Activated naive CD4-positive, alpha-beta T cell treated with anti-CD3 and anti-CD28 coated beads for 36 hours (primary cell): ENCODE measurements around the gene CD44. TPM values are rescaled to one million over a fixed set of nuclear protein-coding genes. Genes with fewer than 3 reads are reported as not detected.

Experiments used
- CTCF ChIA-PET: fragments of 350-600 bp; sonication (Branson Sonifier 250); formaldehyde crosslinking; loops from one replicate; lab custom pipeline; 2021; ENCODE audit warnings: antibody characterized with exemption; lab: Charles Lee
- DNase-seq: peaks from one replicate; pipeline ENCODE4 v3.0.0-alpha.2; 2020
- H3K27ac Mint-ChIP-seq: one replicate; pipeline ENCODE4 v1.8.0; 2021; ENCODE audit warnings: mild to moderate bottlenecking, mixed read lengths
- H3K27me3 Mint-ChIP-seq: one replicate; pipeline ENCODE4 v1.8.0; 2021; ENCODE audit warnings: low read depth, mixed read lengths
- H3K36me3 Mint-ChIP-seq: one replicate; pipeline ENCODE4 v1.8.0; 2021; ENCODE audit warnings: low read depth, mixed read lengths
- H3K4me1 Mint-ChIP-seq: one replicate; pipeline ENCODE4 v1.8.0; 2021; ENCODE audit warnings: low read depth, mixed read lengths
- H3K4me3 Mint-ChIP-seq: one replicate; pipeline ENCODE4 v1.8.0; 2021; ENCODE audit warnings: mild to moderate bottlenecking, moderate library complexity, mixed read lengths
- H3K9me3 Mint-ChIP-seq: one replicate; pipeline ENCODE4 v1.8.0; 2021; ENCODE audit warnings: mixed read lengths
- intact Hi-C: fragments of 100-400 bp; cut with micrococcal nuclease; formaldehyde crosslinking; loops from one replicate; pipeline ENCODE4 v1.15.1; 2023
- total RNA-seq, 2 experiments: library from RNA; stranded (reverse); gene quantifications; one replicate each; pipeline ENCODE4 v1.2.3, GENCODE V29; 2021

Gene CD44
- total RNA-seq, 2 experiments from 2014 or later: 389 to 405 TPM

DNA sequence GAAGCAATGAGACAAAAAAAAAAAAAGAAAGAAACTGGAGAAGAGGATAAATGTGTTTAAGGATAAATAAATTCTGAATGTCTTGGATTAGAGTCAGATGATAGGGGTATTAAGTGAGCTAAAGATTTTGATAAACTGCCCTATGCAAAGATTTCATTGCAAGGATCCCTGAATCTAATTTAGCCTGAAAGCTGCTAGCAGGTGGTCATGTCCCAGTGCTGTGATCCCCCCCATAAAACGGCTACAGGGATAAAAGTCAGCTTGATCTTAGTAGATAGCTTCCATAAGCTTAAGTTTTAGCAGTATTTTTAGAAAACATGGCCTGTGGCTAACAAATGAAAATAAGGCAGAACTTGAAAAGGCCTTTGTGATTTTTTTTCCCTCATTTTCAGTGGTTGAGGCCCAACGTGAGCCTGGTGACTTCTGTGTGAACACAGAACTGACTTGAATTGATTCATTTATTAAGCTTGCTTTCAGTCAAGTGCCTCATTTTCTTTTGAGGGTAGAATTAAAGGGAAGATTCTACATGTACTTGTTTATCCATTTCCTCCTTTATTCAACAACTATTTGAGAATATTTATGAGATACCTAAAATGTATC, 44.5 kb downstream of the CD44 start:
- Mint-ChIP-seq H3K9me3 (no peaks in the 10 kb centered on the region), H3K4me1 (peaks cover 79% of the 10 kb centered on the region), H3K27me3 (no peaks in the 10 kb centered on the region), H3K4me3 (no peak overlapping the region), H3K27ac (peak overlapping the region; percentile 75), H3K36me3 (peaks cover 73% of the 10 kb centered on the region)
- CTCF ChIA-PET: interaction anchor here (0.6 to 1.4 kb wide), 6 partner anchors 9 to 174 kb away, joined by 3 to 6 read pairs (median 4); no protein-coding TSS in a partner anchor
- no peak for DNase-seq
- intact Hi-C loops: no loop called here

DNA sequence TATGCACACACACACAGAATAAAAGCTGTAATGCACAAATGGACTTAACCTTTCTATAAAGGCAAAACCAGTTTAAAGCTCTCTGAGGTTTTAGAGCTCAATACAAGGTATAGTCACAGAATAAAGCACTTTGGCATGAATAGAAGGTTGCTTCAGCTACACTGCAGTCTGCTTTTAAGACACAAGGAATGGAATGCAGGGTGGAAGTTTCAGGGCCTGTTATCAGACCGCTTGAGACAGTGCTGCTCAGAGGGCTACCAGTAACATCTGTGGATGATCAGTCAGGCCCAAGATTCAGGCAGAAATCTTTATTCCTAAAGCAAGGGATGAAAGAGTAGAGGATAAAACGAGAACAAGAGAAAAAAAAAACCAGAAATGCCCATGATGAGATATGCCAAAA, 46.7 kb downstream of the CD44 start:
- Mint-ChIP-seq H3K27ac (peak overlapping the region; percentile 33), H3K4me1 (peaks cover 73% of the 10 kb centered on the region), H3K9me3 (no peaks in the 10 kb centered on the region), H3K4me3 (no peak overlapping the region), H3K27me3 (no peaks in the 10 kb centered on the region), H3K36me3 (peaks cover 68% of the 10 kb centered on the region)
- CTCF ChIA-PET: interaction anchor here (0.7 kb wide), 1 partner anchor 30 kb away, joined by 3 read pairs; no protein-coding TSS in a partner anchor
- intact Hi-C loops: no loop called here
- no peak for DNase-seq

DNA sequence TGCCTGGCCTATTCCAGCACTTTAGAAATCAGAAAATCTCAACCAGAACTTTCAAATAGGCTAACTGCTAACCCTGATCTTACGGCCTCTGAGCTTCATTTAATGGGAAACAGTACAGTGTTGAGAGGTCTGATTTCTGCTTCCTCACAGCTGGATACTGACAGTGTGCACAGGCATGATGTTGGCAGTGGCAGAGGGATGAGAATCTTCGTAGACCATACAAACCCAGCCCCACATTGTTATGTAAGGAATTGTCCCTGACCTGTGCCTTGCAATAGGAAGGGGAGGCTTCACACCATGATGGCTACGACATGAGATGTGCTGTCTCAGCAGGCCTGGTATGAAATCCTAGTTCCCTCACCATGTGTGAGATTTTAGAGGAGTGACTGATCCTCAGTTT, 49.0 kb downstream of the CD44 start:
- intact Hi-C loops: no loop called here
- Mint-ChIP-seq H3K27me3 (no peaks in the 10 kb centered on the region), H3K4me3 (no peak overlapping the region), H3K27ac (no peak overlapping the region), H3K9me3 (no peaks in the 10 kb centered on the region), H3K4me1 (peaks cover 78% of the 10 kb centered on the region), H3K36me3 (peaks cover 72% of the 10 kb centered on the region)
- CTCF ChIA-PET: no interaction called here
- DNase-seq: no peak

DNA sequence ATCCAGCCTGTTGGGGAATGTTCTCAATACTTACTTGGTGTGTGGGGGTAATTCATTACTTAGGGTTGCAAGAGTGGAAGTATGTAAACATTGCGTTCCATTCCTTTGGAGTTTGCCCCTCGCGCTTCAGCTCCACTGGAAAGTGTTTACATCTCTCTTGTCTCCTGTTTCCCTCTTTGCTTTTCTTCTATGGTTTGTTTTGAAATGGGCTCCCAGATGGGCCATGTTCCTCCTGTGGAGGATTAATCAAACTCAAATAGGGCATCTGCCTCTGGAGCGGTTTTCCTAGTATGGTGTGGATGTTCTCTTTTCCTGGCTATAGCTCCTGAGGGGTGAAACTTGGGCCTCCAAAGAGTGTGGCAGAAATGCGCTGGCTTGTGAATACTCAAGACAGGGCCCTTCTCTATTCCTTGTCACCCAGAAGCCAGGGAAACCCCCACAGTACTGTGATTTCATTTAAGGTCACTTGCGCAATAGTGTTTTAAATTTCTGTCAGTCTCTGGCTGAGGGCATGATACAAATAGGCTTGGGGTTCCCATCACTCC, 51.9 kb downstream of the CD44 start:
- peaks cover 80% of the 10 kb centered on the region for H3K36me3 Mint-ChIP-seq
- no peaks in the 10 kb centered on the region for H3K9me3 Mint-ChIP-seq
- no peak overlapping the region for H3K4me3 Mint-ChIP-seq
- CTCF ChIA-PET: interaction anchor here (1.0 to 2.7 kb wide), 3 partner anchors 12 to 266 kb away, joined by 3 to 16 read pairs (median 3); no protein-coding TSS in a partner anchor
- intact Hi-C loops: loop anchor here (1.0 kb wide), 1 partner anchor 11 kb away; no protein-coding TSS in a partner anchor
- peaks cover 82% of the 10 kb centered on the region for H3K4me1 Mint-ChIP-seq
- peak; percentile 57 for DNase-seq
- no peaks in the 10 kb centered on the region for H3K27me3 Mint-ChIP-seq
- H3K27ac Mint-ChIP-seq: peak overlapping the region; percentile 46

DNA sequence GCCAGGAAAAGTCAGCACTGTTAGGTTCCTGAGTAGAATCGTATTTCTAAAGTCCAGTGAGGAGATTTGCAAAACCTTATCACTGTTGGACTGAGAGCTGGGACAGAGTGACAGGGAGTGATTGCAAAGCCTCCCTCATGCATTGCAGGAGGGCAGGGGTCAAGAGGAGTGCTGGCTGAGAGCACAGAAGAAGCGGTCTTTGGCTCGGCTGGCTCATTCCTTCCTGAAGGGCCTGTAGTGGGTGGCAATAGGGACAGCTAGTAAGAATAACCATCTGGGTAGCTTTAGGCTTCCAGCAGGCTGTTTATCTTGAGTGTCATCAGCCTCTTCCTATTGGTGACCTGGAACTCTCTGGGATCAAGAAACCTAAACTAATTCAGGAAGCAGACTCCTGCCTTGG, 53.4 kb downstream of the CD44 start:
- H3K36me3 Mint-ChIP-seq: peaks cover 89% of the 10 kb centered on the region
- DNase-seq: no peak
- no peaks in the 10 kb centered on the region for H3K9me3 Mint-ChIP-seq
- H3K27ac Mint-ChIP-seq: no peak overlapping the region
- intact Hi-C loops: no loop called here
- CTCF ChIA-PET: interaction anchor here (0.7 to 1.4 kb wide), 2 partner anchors 9 to 45 kb away, joined by 3 to 4 read pairs; no protein-coding TSS in a partner anchor
- no peaks in the 10 kb centered on the region for H3K27me3 Mint-ChIP-seq
- H3K4me1 Mint-ChIP-seq: peaks cover 85% of the 10 kb centered on the region
- H3K4me3 Mint-ChIP-seq: no peak overlapping the region

DNA sequence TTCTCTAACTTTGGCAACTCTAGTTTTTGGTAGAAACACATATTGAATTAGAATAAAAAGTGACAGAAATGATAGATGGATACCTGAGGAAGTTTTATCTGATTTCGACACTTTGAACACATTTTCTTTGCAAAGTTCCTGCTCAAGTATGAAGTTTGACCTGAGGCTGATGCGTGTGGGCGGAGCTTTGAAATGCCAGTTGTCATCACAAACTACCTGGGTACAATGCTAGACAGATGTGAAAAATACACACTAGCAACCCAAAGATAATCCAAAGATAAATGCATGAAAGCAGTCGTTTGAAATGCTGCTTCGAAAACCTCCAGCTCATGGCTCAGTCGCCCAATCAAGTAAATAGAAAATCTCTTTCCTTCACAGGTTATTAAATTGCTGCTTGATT, 54.8 kb downstream of the CD44 start:
- intact Hi-C loops: loop anchor here (1.0 kb wide), 1 partner anchor 11 kb away; no protein-coding TSS in a partner anchor
- Mint-ChIP-seq H3K36me3 (peaks cover 93% of the 10 kb centered on the region), H3K4me3 (no peak overlapping the region), H3K4me1 (peaks cover 85% of the 10 kb centered on the region), H3K9me3 (no peaks in the 10 kb centered on the region), H3K27me3 (no peaks in the 10 kb centered on the region), H3K27ac (no peak overlapping the region)
- CTCF ChIA-PET: interaction anchor here (1.1 kb wide), 1 partner anchor 31 kb away, joined by 3 read pairs; no protein-coding TSS in a partner anchor
- DNase-seq: no peak

DNA sequence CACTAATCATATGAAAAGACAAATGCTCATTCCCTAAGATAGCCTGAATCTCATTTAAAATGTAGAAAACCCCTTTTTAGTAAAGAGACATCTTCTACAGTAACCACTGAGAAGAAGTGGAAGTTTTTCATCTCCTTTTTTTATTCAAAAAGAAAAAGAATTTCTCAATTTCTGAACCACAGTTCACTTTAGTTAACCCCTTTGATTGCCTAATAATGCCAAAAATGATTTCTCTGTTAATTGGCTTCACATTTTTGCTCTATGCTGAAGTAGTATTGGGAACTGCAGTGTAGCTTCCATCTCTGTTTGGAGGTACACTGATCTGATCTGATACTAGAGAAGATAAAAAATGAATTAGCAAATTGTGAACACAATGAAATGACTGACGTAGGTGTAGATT, 58.3 kb downstream of the CD44 start:
- Mint-ChIP-seq H3K9me3 (no peaks in the 10 kb centered on the region), H3K27me3 (no peaks in the 10 kb centered on the region), H3K36me3 (peaks cover 91% of the 10 kb centered on the region), H3K4me3 (no peak overlapping the region), H3K27ac (peak overlapping the region; percentile 15), H3K4me1 (peaks cover 67% of the 10 kb centered on the region)
- CTCF ChIA-PET: no interaction called here
- intact Hi-C loops: no loop called here
- DNase-seq: no peak

DNA sequence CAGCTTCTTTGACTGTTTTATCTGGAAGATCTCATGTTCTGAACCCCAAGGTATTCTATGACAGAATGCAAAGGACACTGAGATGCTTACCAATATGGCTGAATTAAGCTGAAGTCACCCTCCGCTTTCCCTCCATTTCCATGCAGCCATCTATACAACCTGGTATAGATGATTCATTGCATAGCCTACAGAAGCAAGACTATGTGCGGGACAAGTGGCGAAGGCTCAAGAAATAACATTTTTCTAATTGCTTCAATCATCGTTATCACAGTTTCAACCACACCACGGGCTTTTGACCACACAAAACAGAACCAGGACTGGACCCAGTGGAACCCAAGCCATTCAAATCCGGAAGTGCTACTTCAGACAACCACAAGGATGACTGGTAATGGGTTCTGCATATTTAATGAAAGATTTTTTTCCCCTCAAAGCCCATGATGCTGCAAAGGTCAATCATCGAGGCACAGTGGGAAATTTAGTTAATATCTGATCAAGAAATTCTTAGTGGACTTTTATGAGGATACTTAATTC, 61.9 kb downstream of the CD44 start:
- intact Hi-C loops: no loop called here
- no peak for DNase-seq
- Mint-ChIP-seq H3K4me3 (no peak overlapping the region), H3K27me3 (no peaks in the 10 kb centered on the region), H3K36me3 (peaks cover 85% of the 10 kb centered on the region), H3K4me1 (peaks cover 46% of the 10 kb centered on the region), H3K9me3 (no peaks in the 10 kb centered on the region), H3K27ac (no peak overlapping the region)
- CTCF ChIA-PET: no interaction called here

DNA sequence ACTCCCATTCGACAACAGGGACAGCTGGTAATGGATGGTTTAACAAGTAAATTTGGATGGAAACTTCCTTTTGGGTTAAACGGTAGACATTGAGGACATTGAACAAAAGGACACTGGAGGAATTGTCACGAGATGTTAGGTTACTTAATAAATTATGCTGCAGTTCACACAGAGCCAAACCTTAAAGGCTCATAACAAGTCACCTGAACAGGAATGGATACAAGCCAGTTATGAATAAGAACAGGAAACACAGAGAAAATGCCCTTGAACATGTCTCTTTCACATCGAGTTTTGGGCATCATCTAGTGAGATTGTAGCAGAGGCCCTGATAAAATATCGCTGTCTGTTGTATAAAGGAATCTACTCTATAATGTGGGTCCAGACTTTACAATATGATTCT, 65.6 kb downstream of the CD44 start:
- peaks cover 86% of the 10 kb centered on the region for H3K36me3 Mint-ChIP-seq
- intact Hi-C loops: loop anchor here (1.0 kb wide), 1 partner anchor 10 kb away; no protein-coding TSS in a partner anchor
- DNase-seq: no peak
- CTCF ChIA-PET: no interaction called here
- peaks cover 28% of the 10 kb centered on the region for H3K4me1 Mint-ChIP-seq
- H3K27ac Mint-ChIP-seq: peak overlapping the region; percentile 65
- H3K27me3 Mint-ChIP-seq: no peaks in the 10 kb centered on the region
- peaks cover 7% of the 10 kb centered on the region for H3K9me3 Mint-ChIP-seq
- H3K4me3 Mint-ChIP-seq: no peak overlapping the region

DNA sequence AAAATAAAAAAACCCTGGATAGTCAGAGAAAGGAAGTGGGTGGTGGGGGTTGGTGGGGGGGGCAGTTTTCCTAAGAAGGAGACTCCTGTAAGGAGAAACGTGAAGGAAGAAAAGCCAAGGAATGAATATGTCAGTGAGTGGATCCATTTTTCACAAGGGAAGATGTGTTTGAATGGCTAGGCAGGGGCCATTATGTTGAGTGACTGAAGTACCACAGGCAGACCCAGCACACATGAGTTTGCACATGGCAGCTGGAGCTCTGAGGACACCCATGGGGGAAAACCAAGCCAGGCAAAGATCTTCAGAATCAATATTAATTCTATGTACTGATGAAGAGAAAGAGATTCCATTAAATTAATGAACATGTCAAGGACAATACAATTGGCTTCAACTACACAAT, 67.6 kb downstream of the CD44 start:
- H3K27me3 Mint-ChIP-seq: no peaks in the 10 kb centered on the region
- intact Hi-C loops: no loop called here
- H3K9me3 Mint-ChIP-seq: peaks cover 13% of the 10 kb centered on the region
- H3K36me3 Mint-ChIP-seq: peaks cover 86% of the 10 kb centered on the region
- H3K4me1 Mint-ChIP-seq: peaks cover 24% of the 10 kb centered on the region
- DNase-seq: no peak
- CTCF ChIA-PET: no interaction called here
- H3K27ac Mint-ChIP-seq: peak overlapping the region; percentile 34
- H3K4me3 Mint-ChIP-seq: no peak overlapping the region

DNA sequence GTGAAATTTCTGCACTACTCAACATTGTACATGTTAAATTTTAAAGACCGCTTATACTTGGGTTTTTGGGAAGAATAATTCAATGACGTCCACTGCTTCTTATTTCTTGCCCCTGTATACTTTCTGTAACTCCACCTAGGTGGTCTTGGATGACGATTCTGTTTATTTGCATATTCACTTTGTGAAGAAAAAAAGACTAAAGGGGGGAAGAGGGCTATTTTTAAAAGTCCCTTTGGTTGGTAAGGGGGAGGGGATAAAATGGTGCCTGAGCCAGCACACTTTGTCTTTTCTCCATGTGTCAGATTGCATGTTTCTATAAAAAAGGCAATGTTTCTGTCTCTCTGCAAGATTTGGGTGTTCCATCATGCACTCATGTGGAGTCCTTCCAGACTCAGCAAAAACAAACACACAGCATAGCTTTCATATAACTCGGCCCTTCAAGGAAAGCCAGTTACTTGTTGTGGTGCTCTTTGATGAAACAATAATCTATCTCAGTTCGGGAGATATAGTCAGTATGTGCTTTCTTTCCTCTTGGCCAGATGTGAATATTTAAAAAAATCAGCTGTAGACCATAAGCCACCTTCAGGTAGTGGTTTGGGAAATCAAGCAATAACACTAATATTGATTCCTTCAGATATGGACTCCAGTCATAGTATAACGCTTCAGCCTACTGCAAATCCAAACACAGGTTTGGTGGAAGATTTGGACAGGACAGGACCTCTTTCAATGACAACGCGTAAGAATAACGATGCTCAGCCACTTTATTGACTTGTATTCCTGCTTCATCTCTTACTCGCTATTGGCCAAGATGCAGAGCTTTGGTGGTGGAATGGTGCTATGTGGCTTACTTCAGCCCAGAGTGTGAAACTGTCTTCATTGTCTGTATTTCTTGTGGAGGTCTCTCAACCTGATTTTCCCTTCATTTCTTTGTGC, 68.8 kb downstream of the CD44 start:
- intact Hi-C loops: no loop called here
- H3K9me3 Mint-ChIP-seq: peaks cover 13% of the 10 kb centered on the region
- peak overlapping the region; percentile 43 for H3K27ac Mint-ChIP-seq
- CTCF ChIA-PET: no interaction called here
- H3K4me1 Mint-ChIP-seq: peaks cover 29% of the 10 kb centered on the region
- no peaks in the 10 kb centered on the region for H3K27me3 Mint-ChIP-seq
- H3K4me3 Mint-ChIP-seq: no peak overlapping the region
- H3K36me3 Mint-ChIP-seq: peaks cover 81% of the 10 kb centered on the region
- no peak for DNase-seq

DNA sequence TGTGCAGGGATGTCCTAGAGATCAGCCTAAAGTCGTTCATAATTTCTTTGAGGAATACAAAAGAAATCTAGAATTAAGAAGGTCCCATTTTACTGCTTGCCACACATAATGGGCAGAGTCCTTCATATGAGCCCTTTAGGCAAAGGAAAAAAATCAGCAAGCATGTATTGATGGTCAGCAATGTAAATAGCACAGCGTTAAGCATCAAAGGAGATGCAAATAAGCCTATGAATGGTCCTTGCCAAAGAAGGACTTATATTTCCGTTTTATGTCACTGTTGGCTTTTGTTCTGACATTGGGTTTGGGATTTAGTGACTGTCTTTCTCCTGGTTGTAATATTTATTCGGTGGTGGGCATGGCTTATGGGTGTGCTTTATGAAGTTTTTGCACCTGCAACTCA, 69.8 kb downstream of the CD44 start:
- no peaks in the 10 kb centered on the region for H3K27me3 Mint-ChIP-seq
- H3K4me3 Mint-ChIP-seq: no peak overlapping the region
- peak overlapping the region; percentile 43 for H3K27ac Mint-ChIP-seq
- peaks cover 83% of the 10 kb centered on the region for H3K36me3 Mint-ChIP-seq
- peaks cover 35% of the 10 kb centered on the region for H3K4me1 Mint-ChIP-seq
- no peak for DNase-seq
- peaks cover 13% of the 10 kb centered on the region for H3K9me3 Mint-ChIP-seq
- intact Hi-C loops: no loop called here
- CTCF ChIA-PET: no interaction called here
